Mammary epithelial cell (primary cell): ENCODE data around the gene FAM118A.

Experiments
- CTCF ChIP-seq, 2 donors: IDR thresholded peaks in 1 of 2; conservative IDR thresholded peaks in 1 of 2; 2 replicates each; pipeline ENCODE4 v1.5.1; 2011 to 2012; ENCODE audit warnings: inconsistent platforms in 2 of 2, low read length in 2 of 2, mild to moderate bottlenecking in 2 of 2, control low read depth in 1 of 2, low read depth in 1 of 2; ENCODE audit not compliant: insufficient read depth in 1 of 2; ENCODE audit errors: extremely low read depth in 1 of 2
- EZH2 ChIP-seq: IDR thresholded peaks from 2 replicates; pipeline ENCODE4 v1.6.1; 2012; ENCODE audit warnings: low read length, inconsistent platforms, borderline replicate concordance

DNA sequence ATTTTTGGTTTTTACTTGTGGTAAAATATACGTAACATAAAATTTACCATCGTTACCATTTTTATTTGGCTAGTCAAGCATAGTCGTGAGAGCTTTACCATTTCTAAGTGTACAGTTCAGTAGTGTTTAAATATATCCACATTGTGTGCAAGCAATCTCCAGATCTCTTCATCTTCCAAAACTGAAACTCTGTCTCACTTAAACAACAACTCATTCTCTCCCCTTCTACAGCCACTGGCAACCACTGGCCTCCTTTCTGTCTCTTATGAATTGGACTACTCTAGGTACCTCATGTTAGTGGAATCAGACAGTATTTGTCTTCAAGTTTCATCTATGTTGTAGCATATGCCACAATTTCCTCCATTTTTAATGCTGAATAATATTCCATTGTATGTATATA lies 66.3 kb downstream of the FAM118A start:
- TF ChIP-seq CTCF (conservative IDR thresholded peaks at IDR 0.05 in 1 of 2, IDR thresholded peaks at IDR 0.05 in 1 of 2; ENCODE audit: extremely low read depth in 1 of 2, insufficient read depth in 1 of 2, low read depth in 1 of 2, low read length in 2 of 2) = no peak
- no peak for TF ChIP-seq EZH2
